Colon (tissue), 2 donors: Measurements from ENCODE around the gene PGM5.
"Not testable (repeated sequence)": the region's sequence is repeated elsewhere in the genome, so short reads cannot be mapped to it uniquely, and the experiment has no call there.

ENCODE experiments used
- FAIRE-seq: peaks from 2 replicates; lab custom pipeline; 2012; peaks lifted over from hg19 to GRCh38; lab: Jason Lieb, UNC
- donor health status: control.
- donor health status: control.

Gene PGM5

DNA sequence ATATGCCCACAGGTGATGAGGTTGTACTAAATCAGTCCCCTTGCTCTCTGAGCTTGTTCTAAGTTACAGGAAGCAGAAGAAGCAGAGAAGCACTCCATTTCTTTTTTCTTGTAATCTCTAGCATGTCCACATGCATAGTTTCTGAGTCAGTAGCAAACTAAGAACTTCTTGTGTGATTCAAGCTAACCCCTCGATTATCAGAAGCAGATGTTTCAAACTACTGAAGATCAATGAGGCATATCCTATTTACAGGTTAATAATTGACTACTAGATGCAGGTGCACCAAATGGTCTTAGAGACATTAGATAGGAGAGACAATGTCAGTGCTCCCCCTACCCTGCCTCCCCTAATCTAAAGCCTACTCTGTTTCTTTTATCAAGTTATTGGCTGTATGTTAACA is 21.3 kb downstream of the PGM5 start:
- not testable (repeated sequence) for FAIRE-seq

DNA sequence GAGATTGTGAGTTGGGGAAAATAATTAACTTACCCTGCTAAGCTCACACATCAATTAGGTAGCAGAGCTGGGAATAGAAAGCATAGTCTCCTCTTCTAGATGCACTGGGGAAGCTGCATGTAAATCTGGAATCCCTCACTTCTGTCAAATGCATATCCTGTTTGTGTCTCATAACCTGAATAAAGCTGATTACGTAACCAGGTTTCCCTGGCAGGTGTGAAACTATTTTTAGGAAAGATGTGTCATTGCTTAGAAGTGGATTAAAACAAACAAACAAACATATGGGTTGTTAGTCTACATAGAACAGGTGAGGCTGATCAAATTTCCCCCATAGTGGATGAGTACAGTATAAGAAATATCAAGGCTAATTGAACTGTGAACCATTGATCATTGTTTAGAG is 27.5 kb downstream of the PGM5 start:
- FAIRE-seq, result not testable (repeated sequence)

DNA sequence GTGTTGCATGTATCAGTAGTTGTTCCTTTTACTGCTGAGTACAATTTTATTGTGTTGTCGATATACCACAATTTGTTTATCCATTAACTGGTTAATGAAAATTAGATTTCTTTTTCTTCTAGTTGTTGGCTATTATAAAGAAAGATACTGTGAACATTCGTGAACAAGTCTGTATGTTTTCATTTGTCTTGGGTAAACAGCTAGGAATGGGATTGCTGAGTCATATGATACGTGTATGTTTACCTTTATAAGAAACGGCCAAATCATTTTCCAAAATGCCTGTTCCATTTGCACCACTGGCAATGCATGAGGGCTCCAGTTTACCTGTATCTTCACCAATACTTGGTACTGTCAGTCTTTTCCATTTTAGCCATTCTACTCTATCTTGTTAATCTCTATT is 33.1 kb downstream of the PGM5 start:
- FAIRE-seq, result peak; percentile 64

DNA sequence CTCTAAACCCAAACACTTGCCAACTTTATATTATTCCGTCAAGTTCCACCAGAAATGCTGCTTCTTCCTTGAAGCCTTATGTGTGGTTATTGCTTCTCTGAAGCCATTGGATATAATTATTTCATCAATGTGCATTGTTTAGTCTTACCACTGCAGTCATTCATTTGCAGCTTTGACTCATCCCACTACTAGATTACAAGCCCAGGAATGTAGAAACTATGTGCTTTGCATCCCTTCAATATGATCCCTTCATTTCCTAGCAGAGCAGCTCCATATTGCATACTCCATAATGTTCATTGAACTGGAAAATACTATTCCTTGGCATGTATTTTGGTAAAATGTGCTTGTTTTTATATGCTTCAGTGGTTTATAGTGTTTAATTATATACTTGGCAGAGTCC is 34.3 kb downstream of the PGM5 start:
- FAIRE-seq, result not testable (repeated sequence)

DNA sequence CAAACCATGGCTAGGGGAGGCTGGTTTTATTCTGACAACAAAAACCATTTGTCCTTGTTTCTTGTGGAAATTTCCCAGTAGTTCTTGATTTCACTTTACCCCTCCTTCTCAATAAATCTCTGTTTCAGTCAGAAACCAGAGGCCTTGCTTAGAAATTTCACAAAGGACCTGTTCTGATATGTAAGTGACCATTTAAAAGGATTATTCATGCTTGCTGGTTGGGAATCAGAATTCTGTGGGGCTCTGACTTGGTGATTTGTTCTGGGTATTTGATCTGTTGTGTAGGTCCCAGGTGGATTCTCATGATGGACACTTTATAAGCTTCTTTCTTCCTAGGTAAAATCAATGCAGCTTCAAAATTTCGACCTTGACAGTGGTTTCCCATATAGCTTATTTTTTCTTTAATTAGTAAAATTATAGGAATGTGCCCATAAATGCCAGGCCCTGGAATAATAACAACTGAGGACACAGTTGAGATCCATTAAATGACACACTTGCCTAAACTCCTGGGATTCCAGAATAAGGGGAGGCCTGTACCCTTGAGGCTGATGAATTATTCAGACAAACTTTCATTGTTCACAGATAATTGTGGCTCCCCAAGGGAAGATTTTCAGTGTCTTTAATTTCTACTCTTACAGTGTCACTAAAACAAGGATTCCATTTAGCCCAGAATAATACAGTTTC is 40.1 kb downstream of the PGM5 start:
- peak; percentile 14 for FAIRE-seq

DNA sequence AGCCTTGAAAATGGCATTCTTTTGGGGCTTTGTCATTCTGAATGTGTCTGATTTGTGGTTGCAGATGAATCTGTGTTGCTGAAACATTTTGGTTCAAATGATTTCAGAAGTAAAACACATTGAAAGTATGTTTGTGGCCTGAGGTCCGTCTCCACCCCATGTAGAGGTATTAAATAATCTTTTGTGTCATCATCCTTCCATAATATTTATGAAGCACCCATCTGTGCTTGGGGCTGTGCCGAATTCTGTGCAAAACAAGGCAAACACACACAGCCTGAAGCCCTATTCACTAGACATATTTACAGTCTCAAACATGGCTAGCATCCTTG is 40.6 kb downstream of the PGM5 start:
- not testable (repeated sequence) for FAIRE-seq

DNA sequence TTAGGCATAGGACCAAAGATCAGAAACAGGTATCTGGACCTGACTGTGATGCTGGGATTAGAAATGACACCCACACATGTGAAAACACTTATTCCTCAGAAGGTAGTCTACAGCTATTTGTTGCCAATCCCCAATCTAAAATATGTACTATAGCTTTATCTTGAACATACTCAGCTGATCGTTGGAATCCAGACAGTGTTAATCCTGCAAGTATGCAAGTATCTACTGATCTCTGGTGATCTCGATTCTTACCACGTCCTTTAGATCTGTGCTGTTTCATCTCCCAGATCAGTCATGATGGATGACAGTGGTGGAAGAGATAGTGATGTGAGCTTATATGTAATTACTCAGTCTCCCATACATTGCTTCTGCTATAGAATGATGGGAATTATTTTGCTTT is 41.4 kb downstream of the PGM5 start:
- not testable (repeated sequence) for FAIRE-seq

DNA sequence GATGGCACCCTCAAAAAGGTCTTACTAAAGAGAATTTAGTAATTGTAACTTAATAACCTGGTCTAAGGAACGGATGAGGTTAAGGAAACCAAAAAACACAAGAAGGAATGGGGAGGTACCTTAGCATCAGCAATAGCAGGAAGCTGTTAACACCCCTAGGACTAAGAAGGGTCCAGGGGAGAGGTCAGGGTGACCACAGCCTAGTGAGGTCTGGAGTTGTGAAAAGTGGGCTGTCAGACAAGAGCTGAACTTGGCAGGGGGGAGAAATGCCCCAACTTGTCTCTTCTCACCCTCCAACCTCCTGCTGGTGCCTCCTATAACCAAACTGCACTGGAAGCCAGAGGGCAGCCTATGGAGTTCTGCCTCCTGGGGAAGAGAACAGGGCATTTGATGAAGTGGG is 41.9 kb downstream of the PGM5 start:
- FAIRE-seq, result not testable (repeated sequence)

DNA sequence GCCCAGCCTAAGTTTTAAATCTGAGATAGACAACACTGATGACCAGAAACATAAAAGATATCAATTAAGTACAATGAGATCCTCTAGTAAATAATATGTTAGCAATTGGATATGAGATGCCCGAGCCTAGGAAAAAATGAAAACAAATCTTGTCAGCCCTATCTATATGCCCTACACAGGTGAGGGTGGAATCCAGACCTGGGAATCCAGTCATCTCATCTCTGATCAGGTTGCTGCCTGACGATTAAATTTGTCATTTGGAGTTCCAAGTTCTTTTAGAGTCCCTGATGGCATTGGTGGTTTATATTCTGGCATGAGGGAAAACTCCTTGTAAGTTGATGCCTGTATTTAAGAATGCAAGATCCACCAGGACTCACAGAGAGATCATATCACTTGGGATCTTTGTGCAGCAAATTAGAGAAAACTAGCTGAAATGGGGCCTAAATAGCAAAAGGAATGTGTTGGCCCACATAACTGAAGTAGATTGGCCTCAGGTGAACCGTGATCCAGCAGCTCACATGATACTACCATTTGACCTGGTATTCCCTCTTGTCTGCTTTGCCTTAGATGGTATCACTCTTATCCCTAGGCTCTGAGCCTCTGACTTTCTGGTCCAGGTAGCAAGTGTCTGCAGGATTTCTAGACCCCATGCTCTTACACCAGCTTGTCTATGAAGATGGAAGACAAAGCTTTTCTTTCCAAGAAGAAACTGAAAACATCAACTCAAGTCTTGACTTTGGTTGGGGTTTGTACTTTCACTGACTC is 48.2 kb downstream of the PGM5 start:
- FAIRE-seq, result not testable (repeated sequence)

DNA sequence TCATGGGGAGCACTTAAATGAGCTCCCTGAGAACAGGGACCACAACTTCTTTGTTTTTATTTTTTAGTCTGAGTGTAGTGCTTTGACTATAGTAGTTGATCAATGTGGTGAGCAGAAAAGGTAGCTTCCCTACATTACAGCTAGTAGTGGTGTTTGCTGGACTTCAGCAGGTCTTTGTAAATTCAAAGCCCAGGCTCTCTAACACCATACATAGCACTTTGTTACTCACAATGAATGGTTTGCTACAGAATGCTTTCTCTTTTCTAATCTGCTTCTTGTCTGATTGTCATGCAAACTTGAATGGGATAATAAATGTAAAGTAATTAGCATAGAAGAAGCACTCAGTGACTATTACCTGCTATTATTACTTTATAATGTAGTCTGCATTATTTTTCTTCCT is 55.5 kb downstream of the PGM5 start:
- FAIRE-seq, result not testable (repeated sequence)

DNA sequence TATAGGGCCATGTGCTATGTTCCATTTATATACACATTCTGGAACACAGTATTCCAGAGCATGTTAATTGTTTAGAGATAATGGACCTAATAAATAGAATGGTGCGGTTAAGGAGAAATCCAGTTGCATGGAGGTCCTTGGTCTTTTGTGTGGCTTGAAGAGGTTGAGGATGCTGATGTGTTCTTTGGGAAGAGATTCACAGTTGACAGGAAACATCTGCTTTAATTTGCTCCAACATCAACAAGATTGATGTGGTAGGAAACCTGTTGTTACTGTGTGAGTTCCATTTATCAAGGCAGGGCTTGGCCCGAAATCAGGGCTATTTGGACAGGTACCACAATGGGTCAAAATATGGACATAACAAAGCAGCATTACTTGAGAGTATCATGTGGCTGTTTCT is 56.3 kb downstream of the PGM5 start:
- not testable (repeated sequence) for FAIRE-seq

DNA sequence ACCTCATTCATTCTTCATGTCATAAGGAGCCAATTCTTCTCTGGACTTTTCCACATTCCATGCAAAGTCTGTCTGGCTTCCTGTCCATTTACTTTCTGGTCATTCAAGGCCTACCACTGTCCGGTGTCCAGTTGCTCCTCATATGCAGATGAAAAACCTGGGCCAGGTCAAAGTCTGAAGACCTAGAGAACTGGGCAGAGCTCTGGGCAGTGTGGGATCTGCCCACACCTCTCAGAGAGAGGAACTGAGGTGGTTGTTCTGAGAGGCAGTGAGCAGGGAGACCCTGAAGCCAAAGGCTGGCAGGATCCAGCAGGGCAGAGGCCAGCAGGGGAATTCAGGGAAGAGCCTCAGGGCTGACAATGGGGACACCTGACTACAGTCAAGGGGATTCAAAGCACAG is 58.7 kb downstream of the PGM5 start:
- FAIRE-seq, result not testable (repeated sequence)

DNA sequence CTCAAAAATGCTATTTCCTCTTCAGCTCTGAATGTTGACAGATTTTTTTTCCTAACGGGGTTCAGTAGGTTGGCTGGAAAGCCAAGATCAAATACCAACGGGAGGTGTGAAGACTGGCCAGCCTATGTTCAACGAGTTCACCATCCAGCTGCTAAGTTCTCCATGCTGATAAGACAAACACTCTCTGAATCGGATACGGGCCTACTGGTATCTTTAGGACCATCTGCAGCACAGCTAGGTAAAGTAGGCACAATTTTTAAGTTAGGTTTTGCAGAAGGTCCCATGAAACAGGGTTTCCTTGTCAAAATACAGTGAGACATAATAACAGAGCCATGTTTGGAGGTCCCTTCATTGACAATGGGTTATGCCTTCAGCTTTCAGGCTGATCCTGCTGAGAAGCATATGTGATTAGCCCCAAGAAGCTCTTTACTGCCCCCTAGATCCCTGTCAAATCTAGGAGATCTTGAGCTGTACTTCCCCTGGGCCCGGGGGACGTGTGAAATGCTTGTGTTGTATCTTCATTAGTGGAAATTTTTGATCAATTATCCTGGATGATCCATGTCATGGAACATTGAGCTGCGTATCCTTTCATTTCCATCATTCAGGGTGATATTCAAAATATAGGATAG is 60.6 kb downstream of the PGM5 start:
- no peak for FAIRE-seq

DNA sequence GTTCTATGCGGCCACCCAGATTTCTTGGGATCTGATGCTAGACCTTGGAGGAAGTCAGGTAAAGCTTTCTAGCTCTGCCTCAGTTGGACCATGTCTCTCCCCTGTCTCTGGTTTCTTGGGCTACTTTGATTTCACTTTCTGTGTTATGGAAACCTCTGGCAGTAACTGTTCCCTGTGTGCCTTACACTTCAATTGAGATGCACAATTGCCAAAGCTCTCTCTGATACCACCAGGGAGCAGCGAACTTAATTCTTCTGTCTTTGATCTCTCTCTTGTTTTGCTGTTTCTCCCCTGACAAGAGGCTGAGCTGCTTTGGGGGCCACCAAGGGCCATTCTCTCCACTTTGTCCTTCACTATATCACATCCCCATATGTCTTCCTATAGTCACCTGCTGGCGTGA is 61.4 kb downstream of the PGM5 start:
- no peak for FAIRE-seq

DNA sequence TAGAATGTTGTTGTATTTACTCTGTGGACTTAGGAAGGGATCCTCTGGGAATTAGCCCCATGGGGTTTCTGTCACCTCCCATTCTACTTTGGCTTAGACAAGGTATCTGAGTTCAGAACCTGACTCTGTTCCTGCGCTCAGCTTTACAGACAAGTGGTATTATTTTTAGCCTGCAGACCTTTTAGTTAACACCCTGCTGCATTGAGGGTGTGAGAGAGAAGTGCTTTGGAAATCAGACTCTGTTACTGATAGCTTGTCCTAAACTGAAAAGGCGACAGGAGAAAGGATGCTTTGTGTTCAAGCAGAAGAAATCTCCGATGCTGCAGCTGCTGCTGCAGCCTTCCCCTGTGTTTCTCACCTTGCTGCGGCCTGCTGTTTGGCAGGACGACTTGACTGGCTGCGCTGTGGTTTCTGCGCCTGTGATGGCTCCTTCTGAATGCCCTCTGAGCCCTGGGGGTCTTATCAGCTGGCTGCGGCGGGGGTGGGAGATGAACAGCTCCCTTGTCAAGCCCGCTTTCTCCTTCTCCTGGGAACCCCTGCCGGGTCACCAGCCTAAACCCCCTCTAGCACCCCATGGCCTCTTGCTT is 61.9 kb downstream of the PGM5 start:
- no peak for FAIRE-seq

DNA sequence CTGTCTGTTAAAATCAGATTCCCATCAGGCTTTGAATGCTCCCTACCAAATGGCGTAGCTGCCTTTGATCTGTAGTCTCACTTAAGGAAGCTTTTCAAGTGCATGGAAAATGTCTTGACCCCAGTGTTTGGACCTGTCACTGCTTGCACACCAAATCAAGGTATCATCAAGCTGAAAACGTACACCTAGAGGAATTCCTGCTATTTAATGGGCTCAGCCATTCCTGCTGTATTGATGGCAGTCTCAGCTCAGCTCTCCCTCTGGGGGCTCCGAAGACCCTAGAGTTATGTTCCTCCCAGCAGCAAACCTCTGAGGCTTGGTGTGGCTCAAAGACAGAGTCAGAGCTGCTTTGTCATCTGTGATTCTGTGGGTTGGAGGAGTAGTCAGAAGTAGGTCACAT is 63.5 kb downstream of the PGM5 start:
- FAIRE-seq, result no peak

DNA sequence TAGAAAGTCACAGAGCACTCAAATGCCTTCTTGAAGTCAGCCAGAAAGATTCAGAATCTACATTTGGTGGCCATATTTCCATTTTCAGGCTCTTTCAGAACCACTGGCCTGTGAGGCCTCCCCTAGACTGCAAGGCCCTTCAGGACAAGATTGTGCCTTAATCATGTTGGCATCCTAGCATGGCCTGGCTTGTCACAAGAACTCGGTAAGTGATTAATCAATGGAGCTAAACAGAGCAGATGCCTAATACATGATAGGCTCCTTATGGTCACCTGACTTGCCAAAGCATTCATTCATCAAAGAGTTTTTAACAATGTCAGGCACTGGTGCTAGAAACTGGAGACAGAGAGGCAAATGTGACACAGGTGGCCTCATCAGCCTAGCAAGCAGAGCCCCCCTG is 70.3 kb downstream of the PGM5 start:
- no peak for FAIRE-seq

DNA sequence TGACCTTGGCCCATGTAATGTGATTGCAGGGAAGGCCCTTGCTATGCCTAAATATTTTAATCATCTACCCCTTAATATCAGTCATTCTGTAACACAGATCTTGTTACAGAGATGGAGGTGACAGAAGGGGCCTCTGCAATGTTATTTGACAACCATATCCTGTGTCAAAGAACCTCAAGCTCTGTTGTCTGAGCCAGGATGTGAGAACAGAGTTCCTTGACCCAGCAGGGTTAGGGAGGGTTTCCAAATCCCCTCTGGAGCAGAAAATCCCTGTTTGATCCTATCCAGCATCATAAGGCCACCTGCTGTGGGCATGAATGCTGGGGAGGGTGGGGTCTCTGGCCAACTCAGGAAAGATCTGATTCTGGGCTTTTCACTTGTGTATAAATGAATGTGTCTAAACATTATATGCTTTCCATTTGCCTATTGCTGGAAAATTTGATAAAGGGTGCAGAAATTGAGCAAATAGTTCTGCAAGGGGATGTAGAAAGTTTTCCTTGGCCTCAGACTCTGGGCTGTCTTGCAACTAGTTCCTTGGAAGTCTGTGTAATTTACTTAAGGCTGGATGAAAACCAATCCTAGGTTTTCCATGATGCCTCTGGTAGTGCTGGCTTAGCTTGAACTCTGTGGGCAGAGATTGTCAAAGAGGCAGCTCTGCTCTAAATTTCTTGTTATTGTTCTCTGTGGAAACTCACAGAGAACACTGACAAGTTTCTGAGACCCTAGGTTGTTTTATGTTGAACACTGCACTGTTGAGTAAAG is 71.0 kb downstream of the PGM5 start:
- FAIRE-seq, result no peak

DNA sequence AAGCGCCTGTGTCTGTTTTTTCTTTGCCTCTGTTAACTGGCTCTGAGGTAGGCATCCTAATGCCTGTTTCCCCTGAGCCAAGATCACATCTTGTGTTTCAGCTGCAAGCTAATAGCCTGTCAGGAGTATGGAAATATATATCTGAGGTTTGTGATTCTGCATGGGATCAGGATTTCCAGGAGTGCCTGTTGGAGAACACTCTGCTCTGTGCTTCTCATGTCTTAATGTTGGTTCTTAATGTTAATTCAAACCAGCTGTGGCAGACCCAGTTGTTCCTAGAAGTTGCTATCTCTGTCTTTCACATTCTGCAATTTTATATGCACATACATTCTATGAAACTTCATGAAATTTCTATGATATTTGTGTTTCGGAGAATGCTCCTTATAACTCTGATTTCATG is 72.1 kb downstream of the PGM5 start:
- FAIRE-seq, result no peak

DNA sequence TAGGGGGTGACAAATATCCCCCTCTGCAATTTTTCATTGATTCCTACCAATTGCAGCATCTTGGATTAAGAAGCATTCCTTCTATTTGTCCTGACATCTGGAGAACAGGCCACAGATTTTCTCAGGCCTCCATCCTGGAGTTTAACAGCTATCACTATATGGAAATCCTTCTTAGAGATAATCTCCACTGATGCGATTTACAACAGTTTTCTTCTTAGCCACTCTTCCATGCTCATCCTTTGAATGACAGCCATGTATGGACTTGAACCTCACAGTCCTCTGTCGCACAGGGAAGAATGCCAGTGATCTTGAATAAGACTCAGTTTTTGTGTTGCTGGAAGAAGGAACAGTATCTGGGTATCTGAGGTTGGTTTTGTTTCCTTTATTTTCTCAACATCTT is 73.2 kb downstream of the PGM5 start:
- FAIRE-seq, result no peak

DNA sequence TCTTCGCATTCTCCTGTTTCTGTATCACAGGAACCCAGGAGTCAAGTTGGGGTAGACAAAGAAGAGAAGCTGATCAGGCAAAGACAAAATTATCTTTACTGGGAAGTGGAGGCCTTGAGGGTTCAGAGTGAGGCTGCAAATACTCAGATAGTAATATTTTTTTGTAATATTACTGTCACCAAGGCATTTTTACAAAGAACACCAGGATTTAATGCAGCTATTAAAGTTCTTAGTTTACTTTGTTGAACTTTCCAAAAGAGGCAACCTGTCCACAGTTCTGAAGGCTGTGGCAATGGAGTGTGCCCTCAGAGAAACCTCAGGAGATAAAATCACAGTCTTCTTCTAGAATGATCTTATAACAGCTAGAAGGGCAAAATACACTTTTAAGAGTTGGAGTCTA is 74.9 kb downstream of the PGM5 start:
- no peak for FAIRE-seq

DNA sequence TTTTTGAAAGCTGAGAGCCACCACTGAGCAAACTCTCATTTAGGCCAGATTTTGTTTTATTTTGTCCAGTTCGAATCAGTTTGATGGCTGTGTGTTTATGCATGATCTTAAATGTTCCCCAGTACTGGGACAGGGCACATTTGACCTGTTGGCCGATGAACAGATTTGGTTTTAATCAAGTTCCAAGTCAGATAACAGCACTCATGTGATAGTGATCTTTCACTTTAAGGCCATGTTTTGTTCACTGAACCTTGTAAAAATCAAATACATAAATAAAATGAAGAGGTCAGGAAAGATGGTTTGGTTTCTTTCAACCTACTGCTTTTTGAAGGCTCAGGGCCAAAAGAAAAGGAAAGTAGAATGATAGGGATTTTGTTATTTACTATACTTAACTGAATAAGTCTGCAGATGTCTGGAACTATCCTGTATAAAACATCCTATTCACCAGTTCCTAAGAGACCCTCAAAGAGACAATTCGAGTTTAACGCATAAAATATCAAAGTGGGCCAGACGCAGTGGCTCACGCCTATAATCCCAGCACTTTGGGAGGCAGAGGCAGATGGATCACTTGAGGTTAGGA is 77.2 kb downstream of the PGM5 start:
- no peak for FAIRE-seq
